Spleen (tissue), 11 donors: ENCODE measurements around the gene GJD3. TPM values are rescaled to one million over a fixed set of nuclear protein-coding genes. Genes with fewer than 3 reads are reported as not detected.

Experiments
- DNase-seq: peaks from one replicate; pipeline ENCODE4 v3.0.0-alpha.2; 2020
- H3K27ac ChIP-seq, 8 donors: fragments of 200-600 bp; sonication (generic) in 7 of 8; 1 replicate in 4 of 8; 2 replicates in 4 of 8; pipeline versions ENCODE4 v1.5.0 to v1.8.0; 2016 to 2021; ENCODE audit warnings: inconsistent platforms in 4 of 8, mild to moderate bottlenecking in 4 of 8, moderate library complexity in 1 of 8
- H3K27me3 ChIP-seq, 7 donors: fragments of 200-600 bp; sonication (generic) in 6 of 7; replicated peaks in 1 of 7; 1 replicate in 4 of 7; 2 replicates in 3 of 7; pipeline versions ENCODE4 v1.5.0 to v1.8.0; 2016 to 2021; ENCODE audit warnings: inconsistent platforms in 3 of 7, mild to moderate bottlenecking in 1 of 7
- H3K36me3 ChIP-seq, 6 donors: fragments of 200-600 bp; sonication (generic) in 5 of 6; 1 replicate in 4 of 6; 2 replicates in 2 of 6; pipeline versions ENCODE4 v1.5.0 to v1.8.0; 2016 to 2021; ENCODE audit warnings: inconsistent platforms in 2 of 6
- H3K4me1 ChIP-seq, 6 donors: fragments of 200-600 bp; sonication (generic) in 5 of 6; 1 replicate in 3 of 6; 2 replicates in 3 of 6; pipeline versions ENCODE4 v1.5.0 to v1.8.0; 2016 to 2021; ENCODE audit warnings: inconsistent platforms in 3 of 6
- H3K4me3 ChIP-seq, 8 donors: fragments of 200-600 bp; sonication (generic) in 7 of 8; 1 replicate in 4 of 8; 2 replicates in 4 of 8; pipeline versions ENCODE4 v1.5.0 to v1.8.0; 2016 to 2021; ENCODE audit warnings: inconsistent platforms in 4 of 8, mild to moderate bottlenecking in 4 of 8, moderate library complexity in 2 of 8
- H3K9me3 ChIP-seq, 8 donors: fragments of 200-600 bp; sonication (generic) in 7 of 8; 1 replicate in 4 of 8; 2 replicates in 4 of 8; pipeline versions ENCODE4 v1.5.0 to v1.8.0; 2016 to 2021; ENCODE audit warnings: inconsistent platforms in 4 of 8
- CTCF ChIP-seq, 11 experiments: fragments of 200-600 bp in 7 of 11; fragments of 450-650 bp in 4 of 11; sonication (generic) in 4 of 11; IDR thresholded peaks in 8 of 11; conservative IDR thresholded peaks in 3 of 11; 1 replicate in 7 of 11; 2 replicates in 4 of 11; pipeline versions ENCODE4 v1.4.0 to v1.8.0; 2016 to 2021; ENCODE audit warnings: antibody characterized with exemption in 11 of 11, inconsistent platforms in 4 of 11, mild to moderate bottlenecking in 1 of 11
- POLR2A ChIP-seq, 3 donors: fragments of 450-650 bp; IDR thresholded peaks; one replicate each; pipeline ENCODE4 v1.5.1; 2017; ENCODE audit warnings: antibody characterized with exemption in 3 of 3, mild to moderate bottlenecking in 1 of 3
- POLR2AphosphoS5 ChIP-seq, 3 donors: sonication (generic); formaldehyde crosslinking; IDR thresholded peaks; one replicate each; pipeline ENCODE4 v1.5.1; 2017; ENCODE audit warnings: antibody characterized with exemption in 3 of 3
- WGBS, 5 donors: extraction: QIAGEN DNeasy Blood & Tissue Kit in 3 of 5; methylation state at CpG; one replicate each; pipeline versions ENCODE4 v1.1.5 to v1.1.7; 2013 to 2018; 5-methylcytosine and 5-hydroxymethylcytosine counted together
- intact Hi-C: fragments of 100-400 bp; cut with DNase I; formaldehyde crosslinking; loops from one replicate; pipeline ENCODE4 v1.15.0; 2023; ENCODE audit warnings: low total_unique reads
- polyA plus RNA-seq, 3 donors: library from polyadenylated mRNA; stranded (reverse); fragments of 200-250 nt; gene quantifications; one replicate each; pipeline ENCODE4 v1.2.1, GENCODE V29; 2013
- total RNA-seq, 7 donors: library from RNA; depleted of rRNA in 3 of 7; stranded (reverse); fragments of >200 nt in 3 of 7; fragmentation: NEBNext Ultra II Directional in 4 of 7; extraction: Animal tissue kit (Norgen Biotek cat#: 25700) in 4 of 7; gene quantifications; one replicate each; pipeline versions ENCODE4 v1.1.0 to v1.2.1, GENCODE V29; 2016 to 2021
- donor health status: healthy with polysubstance abuse.
- donor health status: DM: no; HTN: no; CAD: no; lungs with moderate emphysema.
- donor health status: DM: no; HTN: no; CAD: no.
- donor health status: Bipolar disorder and iron deficiency.
- donor health status: healthy.
- donor health status: DM: no; HTN: no; CAD: no.
- donor health status: DM: yes; HTN: yes; CAD: no.

Gene GJD3
- total and polyA plus RNA-seq, 10 donors = 0.20 to 15.0 (median 8.6) TPM

GRCh38 chr17:40348562-40349476 lies 15.7 kb downstream of the GJD3 start:
- H3K27ac ChIP-seq = peak overlapping the region; percentile 40 to 97 (median 92)
- H3K4me1 ChIP-seq = peaks cover 65 to 100% (median 95%) of the 10 kb centered on the region in 6 donors
- H3K27me3 ChIP-seq = no peaks in the 10 kb centered on the region
- peak; percentile 84 for DNase-seq
- peak in 1 of 3 donors; percentile 71 for TF ChIP-seq POLR2AphosphoS5 (IDR thresholded peaks at IDR 0.05)
- no peak for TF ChIP-seq CTCF (IDR thresholded peaks at IDR 0.05 in 8 of 11, conservative IDR thresholded peaks at IDR 0.05 in 3 of 11)
- TF ChIP-seq POLR2A (IDR thresholded peaks at IDR 0.05) = no peak
- no peaks in the 10 kb centered on the region for H3K9me3 ChIP-seq
- H3K4me3 ChIP-seq = peak overlapping the region in 2 of 8 donors; percentile 5 to 78
- peaks cover 0 to 61% (median 42%) of the 10 kb centered on the region in 6 donors for H3K36me3 ChIP-seq
- WGBS, 5 donors = 52 to 63% (median 61%) methylated on average over 16 to 17 of the region's 17 CpGs
- intact Hi-C loops = no loop called here

DNA sequence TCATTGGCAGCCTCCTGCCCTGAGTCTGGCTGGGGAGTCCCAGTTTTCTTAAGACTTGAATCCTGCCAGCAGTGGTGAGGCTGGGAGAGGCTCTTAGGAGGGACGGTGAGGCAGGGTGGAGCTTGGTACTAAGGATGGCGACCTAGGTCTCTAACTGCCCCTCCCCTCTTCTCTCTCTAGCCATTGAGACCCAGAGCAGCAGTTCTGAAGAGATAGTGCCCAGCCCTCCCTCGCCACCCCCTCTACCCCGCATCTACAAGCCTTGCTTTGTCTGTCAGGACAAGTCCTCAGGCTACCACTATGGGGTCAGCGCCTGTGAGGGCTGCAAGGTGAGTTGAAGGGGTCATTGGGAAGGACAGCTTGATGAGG lies 16.4 kb downstream of the GJD3 start:
- Histone ChIP-seq H3K9me3 (no peaks in the 10 kb centered on the region), H3K36me3 (peaks cover 0 to 54% (median 37%) of the 10 kb centered on the region in 6 donors), H3K4me3 (peak overlapping the region in 6 of 8 donors; percentile 5 to 78 (median 13)), H3K4me1 (peaks cover 67 to 100% (median 97%) of the 10 kb centered on the region in 6 donors), H3K27me3 (no peaks in the 10 kb centered on the region), H3K27ac (peak overlapping the region; percentile 40 to 97 (median 92))
- TF ChIP-seq POLR2A (IDR thresholded peaks at IDR 0.05) (no peak), POLR2AphosphoS5 (IDR thresholded peaks at IDR 0.05) (no peak), CTCF (IDR thresholded peaks at IDR 0.05 in 8 of 11, conservative IDR thresholded peaks at IDR 0.05 in 3 of 11) (no peak)
- intact Hi-C loops = no loop called here
- peak; percentile 73 for DNase-seq
- 46 to 69% (median 61%) methylated on average over 5 of the region's 5 CpGs for WGBS, 5 donors

DNA sequence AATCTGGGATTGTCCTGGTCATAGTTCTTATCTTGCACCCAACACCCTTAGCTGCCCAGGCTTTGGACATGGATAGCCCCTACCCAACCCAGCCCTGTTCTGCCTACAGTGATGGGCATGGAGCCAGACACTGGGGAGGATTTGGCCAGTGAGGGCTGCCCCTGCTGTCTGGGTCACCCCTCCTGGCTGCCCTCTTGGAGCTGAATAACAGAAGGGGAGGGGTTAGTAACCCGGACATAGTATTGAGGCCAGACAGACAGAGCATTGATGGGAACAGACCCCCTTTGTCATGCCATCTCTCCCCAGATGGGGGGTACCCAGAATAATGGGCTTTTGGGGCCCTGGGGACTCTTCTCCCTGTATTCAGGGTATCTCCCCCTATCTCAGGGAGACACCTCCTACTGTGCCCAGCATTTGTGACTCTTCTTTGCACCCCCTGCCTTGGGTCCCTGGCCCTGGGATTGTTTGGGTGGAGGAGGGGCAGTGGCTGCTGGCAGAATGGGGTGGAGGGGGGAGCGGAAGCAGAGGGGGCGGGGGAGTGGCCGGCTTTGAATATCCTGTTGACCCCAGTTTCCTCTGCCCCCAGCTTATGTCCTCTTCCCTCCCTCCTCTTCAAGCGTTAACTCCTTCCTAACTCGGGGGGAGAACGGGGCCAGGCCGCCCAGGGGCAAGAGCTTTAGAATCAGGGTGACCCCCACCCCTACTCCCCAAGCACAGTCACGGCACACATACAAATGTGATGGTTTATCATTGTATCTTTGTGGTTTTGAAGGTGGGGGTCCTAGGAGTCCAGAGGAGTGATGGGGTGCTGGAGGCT lies 17.0 kb downstream of the GJD3 start:
- H3K36me3 ChIP-seq = peaks cover 0 to 48% (median 32%) of the 10 kb centered on the region in 6 donors
- no peaks in the 10 kb centered on the region for H3K27me3 ChIP-seq
- H3K27ac ChIP-seq = peak overlapping the region; percentile 40 to 97 (median 92)
- peak overlapping the region in 6 of 8 donors; percentile 5 to 78 (median 13) for H3K4me3 ChIP-seq
- WGBS, 5 donors = 16 to 27% (median 20%) methylated on average over 7 to 9 of the region's 9 CpGs
- H3K4me1 ChIP-seq = peaks cover 67 to 100% (median 97%) of the 10 kb centered on the region in 6 donors
- DNase-seq = no peak
- intact Hi-C loops = no loop called here
- H3K9me3 ChIP-seq = no peaks in the 10 kb centered on the region
- TF ChIP-seq CTCF (IDR thresholded peaks at IDR 0.05 in 8 of 11, conservative IDR thresholded peaks at IDR 0.05 in 3 of 11) (no peak), POLR2AphosphoS5 (IDR thresholded peaks at IDR 0.05) (peak in 1 of 3 donors; percentile 10)
